Measurements from ENCODE around the gene UBASH3B. TPM values are rescaled to one million over a fixed set of nuclear protein-coding genes. Genes with fewer than 3 reads are reported as not detected.

UBASH3B gene
- total RNA-seq, 1 donor from 2014 or later, result 6.7 TPM

DNA sequence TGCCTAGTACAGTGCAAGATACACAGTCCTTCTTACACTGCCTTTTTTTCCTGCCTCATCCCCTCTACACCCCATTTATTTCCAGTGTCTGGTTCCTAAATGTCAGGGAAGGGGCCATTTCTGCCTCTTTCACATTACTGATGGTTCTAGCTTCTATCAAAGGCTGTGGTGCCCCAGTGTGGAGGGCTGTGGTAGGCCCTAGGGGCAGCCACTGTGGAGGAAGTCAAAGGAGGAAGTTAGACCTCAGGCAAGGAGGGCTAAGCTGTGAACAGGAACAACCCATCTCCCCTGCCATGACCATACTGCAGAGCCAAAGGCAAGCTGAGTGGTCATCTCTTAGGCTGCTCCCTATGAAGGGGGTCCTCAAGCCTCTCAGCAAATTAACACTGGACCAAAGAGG lies 100.9 kb downstream of the UBASH3B start:
- Mint-ChIP-seq H3K27me3 (ENCODE audit: unreplicated experiment) (peaks cover 4% of the 10 kb centered on the region), H3K36me3 (ENCODE audit: unreplicated experiment) (no peaks in the 10 kb centered on the region), H3K4me1 (ENCODE audit: low read depth, unreplicated experiment) (peaks cover 6% of the 10 kb centered on the region), H3K4me3 (ENCODE audit: unreplicated experiment) (no peak overlapping the region), H3K27ac (ENCODE audit: unreplicated experiment) (no peak overlapping the region), H3K9me3 (ENCODE audit: unreplicated experiment) (no peaks in the 10 kb centered on the region)
- no peak for DNase-seq
- no peak for TF ChIP-seq CTCF (IDR thresholded peaks at IDR 0.05; ENCODE audit: partially characterized antibody, unreplicated experiment)

DNA sequence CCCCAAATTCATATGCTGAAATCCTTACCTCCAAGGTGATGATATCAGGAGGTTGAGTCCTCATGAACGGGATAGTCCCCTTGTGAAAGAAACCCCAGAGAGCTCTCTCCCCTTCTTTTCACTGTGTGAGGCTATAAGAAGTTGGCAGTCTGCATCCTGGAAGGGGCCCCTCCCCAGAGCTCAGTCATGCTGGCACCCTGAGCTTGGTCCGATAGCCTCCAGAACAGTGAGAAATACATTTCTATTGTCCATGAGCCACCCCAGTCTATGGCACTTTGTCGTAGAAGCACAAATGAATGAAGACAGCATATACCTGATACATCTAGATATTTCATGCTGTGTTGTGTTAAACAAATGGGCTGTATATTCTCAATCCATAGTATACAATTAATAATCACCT lies 101.7 kb downstream of the UBASH3B start:
- H3K4me1 Mint-ChIP-seq (ENCODE audit: low read depth, unreplicated experiment), result peaks cover 2% of the 10 kb centered on the region
- H3K9me3 Mint-ChIP-seq (ENCODE audit: unreplicated experiment), result peaks cover 1% of the 10 kb centered on the region
- DNase-seq, result no peak
- H3K27ac Mint-ChIP-seq (ENCODE audit: unreplicated experiment), result no peak overlapping the region
- no peaks in the 10 kb centered on the region for H3K36me3 Mint-ChIP-seq (ENCODE audit: unreplicated experiment)
- no peak for TF ChIP-seq CTCF (IDR thresholded peaks at IDR 0.05; ENCODE audit: partially characterized antibody, unreplicated experiment)
- no peak overlapping the region for H3K4me3 Mint-ChIP-seq (ENCODE audit: unreplicated experiment)
- peaks cover 4% of the 10 kb centered on the region for H3K27me3 Mint-ChIP-seq (ENCODE audit: unreplicated experiment)

DNA sequence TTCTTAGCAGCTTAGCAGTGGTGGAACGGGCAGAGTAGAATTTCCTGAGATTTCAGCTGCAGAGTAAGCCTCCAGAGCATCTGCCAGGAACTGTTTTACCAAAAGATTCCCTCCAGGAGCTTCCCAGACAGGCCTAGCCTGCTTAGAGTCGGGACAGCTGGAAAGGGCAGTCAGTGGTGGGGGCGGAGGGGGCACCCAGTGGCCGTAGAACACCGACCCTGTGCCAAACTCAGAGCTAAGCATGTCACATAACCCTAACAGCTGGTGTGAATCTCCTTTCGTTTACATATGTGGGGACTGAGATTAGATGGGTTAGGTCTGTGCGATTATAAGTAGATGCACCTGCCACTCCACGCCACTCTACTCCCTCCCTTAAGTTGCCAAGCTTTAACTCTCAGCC lies 102.8 kb downstream of the UBASH3B start:
- Mint-ChIP-seq H3K4me1 (ENCODE audit: low read depth, unreplicated experiment) (peaks cover 5% of the 10 kb centered on the region), H3K27ac (ENCODE audit: unreplicated experiment) (no peak overlapping the region), H3K36me3 (ENCODE audit: unreplicated experiment) (no peaks in the 10 kb centered on the region), H3K9me3 (ENCODE audit: unreplicated experiment) (peaks cover 1% of the 10 kb centered on the region), H3K27me3 (ENCODE audit: unreplicated experiment) (peaks cover 4% of the 10 kb centered on the region), H3K4me3 (ENCODE audit: unreplicated experiment) (no peak overlapping the region)
- no peak for DNase-seq
- no peak for TF ChIP-seq CTCF (IDR thresholded peaks at IDR 0.05; ENCODE audit: partially characterized antibody, unreplicated experiment)

- Mint-ChIP-seq H3K27ac (ENCODE audit: unreplicated experiment) (no peak overlapping the region), H3K36me3 (ENCODE audit: unreplicated experiment) (no peaks in the 10 kb centered on the region), H3K4me1 (ENCODE audit: low read depth, unreplicated experiment) (peaks cover 7% of the 10 kb centered on the region), H3K27me3 (ENCODE audit: unreplicated experiment) (peaks cover 6% of the 10 kb centered on the region), H3K4me3 (ENCODE audit: unreplicated experiment) (no peak overlapping the region), H3K9me3 (ENCODE audit: unreplicated experiment) (peaks cover 1% of the 10 kb centered on the region)
- TF ChIP-seq CTCF (IDR thresholded peaks at IDR 0.05; ENCODE audit: partially characterized antibody, unreplicated experiment), result no peak
- no peak for DNase-seq
These were observed 103.5 kb downstream of the UBASH3B start for GRCh38 chr11:122758974-122759373.

- H3K27me3 Mint-ChIP-seq (ENCODE audit: unreplicated experiment), result peaks cover 6% of the 10 kb centered on the region
- peaks cover 5% of the 10 kb centered on the region for H3K4me1 Mint-ChIP-seq (ENCODE audit: low read depth, unreplicated experiment)
- no peak for TF ChIP-seq CTCF (IDR thresholded peaks at IDR 0.05; ENCODE audit: partially characterized antibody, unreplicated experiment)
- no peaks in the 10 kb centered on the region for H3K36me3 Mint-ChIP-seq (ENCODE audit: unreplicated experiment)
- DNase-seq, result no peak
- peaks cover 1% of the 10 kb centered on the region for H3K9me3 Mint-ChIP-seq (ENCODE audit: unreplicated experiment)
- H3K27ac Mint-ChIP-seq (ENCODE audit: unreplicated experiment), result peak overlapping the region; percentile 76
- no peak overlapping the region for H3K4me3 Mint-ChIP-seq (ENCODE audit: unreplicated experiment)
These were observed 107.6 kb downstream of the UBASH3B start for GRCh38 chr11:122763108-122763507.

All from glutamatergic neuron (in vitro differentiated cells).